GM19372 (cell line): Measurements from ENCODE around the gene MANSC4.
"Not testable (repeated sequence)": the region's sequence is repeated elsewhere in the genome, so short reads cannot be mapped to it uniquely, and the experiment has no call there.

Source experiments
- ATAC-seq: cut with Tn5 transposase; IDR thresholded peaks from one replicate; pipeline ENCODE4 v1.9.1; 2021; ENCODE audit warnings: mild to moderate bottlenecking, low read depth, moderate library complexity; ENCODE audit not compliant: unreplicated experiment

MANSC4 gene

GRCh38 chr12:27756670-27757195 lies 23.3 kb downstream of the MANSC4 start:
- ATAC-seq = no peak

DNA sequence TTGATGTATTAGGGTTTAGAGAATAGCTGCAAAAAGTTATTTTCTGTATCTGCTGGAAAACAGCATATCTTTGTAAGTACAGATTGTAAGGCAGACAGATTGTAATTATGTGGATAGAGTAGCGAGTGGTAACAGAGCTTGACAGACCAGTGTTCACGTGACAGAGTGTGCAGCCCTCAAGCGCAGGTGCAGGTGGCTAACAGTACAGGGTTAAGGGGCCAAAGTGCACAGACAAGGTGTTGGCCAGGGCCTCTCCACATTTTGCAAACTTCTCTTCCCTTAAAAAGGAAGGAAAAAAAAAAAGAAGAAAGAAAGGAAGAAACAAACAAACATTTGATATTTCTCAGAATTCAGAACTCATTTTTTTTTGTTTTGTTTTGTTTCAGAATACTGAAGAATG lies 25.2 kb downstream of the MANSC4 start:
- ATAC-seq = no peak

- ATAC-seq = no peak
These were observed 28.5 kb downstream of the MANSC4 start for GRCh38 chr12:27751386-27752047.

DNA sequence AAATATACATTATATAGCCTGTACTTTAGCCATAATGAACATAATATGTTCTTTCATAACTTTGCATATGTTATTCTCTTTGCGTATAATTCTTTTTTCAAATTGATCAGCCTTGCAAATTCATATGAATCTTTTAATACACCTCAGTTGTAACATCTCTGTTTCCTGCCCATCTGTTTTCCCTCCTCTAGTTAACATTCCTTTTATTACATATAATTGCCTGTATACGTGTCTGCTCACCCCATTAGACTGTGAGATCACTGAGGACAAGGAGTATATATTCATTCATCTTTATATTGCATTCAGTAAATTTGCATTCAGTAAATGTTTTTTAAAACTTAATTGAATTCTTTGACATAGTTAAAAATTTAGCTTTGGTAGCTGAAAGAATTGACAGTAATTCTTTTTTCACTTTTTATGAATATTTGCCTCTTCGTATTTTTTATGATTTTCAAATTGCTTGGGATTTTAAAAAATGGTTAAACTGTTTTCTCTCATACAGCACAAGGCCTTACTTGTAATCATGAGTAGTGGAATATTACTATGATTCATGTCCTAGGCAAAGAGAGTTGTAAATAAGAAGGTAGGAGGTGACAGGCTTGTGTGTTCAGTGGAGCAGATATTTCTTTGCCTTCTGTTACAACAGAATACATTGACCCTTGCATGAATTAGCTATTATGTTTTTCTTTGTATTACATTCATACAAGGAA lies 32.8 kb downstream of the MANSC4 start:
- no peak for ATAC-seq

DNA sequence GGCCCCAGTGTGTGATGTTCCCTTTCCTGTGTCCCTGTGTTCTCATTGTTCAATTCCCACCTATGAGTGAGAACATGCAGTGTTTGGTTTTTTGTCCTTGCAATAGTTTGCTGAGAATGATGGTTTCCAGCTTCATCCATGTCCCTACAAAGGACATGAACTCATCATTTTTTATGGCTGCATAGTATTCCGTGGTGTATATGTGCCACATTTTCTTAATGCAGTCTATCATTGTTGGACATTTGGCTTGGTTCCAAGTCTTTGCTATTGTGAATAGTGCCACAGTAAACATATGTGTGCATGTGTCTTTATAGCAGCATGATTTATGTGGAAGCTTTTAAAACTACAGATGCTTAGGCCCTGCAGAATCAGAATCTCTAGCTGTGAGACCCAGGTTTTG lies 34.3 kb downstream of the MANSC4 start:
- not testable (repeated sequence) for ATAC-seq

DNA sequence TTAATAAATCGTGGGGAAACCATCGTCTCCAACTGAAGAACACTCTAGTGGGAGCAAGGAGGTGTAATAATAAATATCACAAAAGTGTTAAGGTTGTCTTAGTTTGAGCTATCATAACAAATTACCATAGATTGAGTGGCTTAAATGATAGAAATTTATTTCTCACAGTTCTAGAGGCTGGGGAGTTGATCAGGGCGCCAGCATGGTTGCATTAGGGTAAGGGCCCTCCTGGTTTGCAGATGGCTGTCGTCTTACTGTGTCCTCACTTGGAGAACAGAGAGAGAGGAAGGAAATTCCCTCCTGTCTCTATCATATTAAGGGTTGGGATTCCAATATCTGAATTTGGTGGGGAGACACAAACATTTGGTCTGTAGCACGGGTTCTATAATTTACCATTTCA lies 36.4 kb downstream of the MANSC4 start:
- no peak for ATAC-seq

DNA sequence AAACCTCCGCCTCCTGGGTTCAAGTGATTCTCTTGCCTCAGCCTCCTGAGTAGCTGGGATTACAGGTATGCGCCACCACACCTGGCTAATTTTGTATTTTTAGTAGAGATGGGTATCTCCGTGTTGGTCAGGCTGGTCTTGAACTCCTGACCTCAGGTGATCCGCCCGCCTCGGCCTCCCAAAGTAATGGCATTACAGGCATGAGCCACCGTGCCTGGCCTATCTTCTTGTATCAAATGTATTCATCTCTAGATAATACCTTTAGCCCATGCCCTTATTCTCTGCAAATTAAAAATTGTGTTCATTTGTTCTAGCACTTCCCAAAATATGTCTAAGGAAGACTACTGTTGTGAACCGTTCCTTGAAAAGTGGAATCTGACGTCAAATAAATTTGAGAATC lies 45.7 kb downstream of the MANSC4 start:
- not testable (repeated sequence) for ATAC-seq

DNA sequence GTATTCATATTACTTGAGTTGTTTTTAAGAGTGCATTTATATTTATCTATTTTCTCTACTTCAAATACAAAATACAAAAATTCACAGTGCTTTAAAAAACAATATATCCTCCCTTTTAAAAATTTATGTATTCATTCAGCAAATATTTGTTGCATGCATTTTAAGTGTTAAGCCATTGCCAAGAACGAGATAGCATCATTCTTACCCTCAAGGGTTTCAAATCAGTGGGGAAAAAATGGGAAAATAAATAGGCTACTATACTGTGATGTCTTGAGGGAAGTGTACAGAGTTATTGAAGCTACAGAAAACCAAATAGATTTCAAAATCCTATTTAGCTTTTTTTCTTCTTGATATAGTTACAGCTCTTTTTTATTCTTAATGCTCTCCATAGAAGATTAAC lies 46.2 kb downstream of the MANSC4 start:
- no peak for ATAC-seq

GRCh38 chr12:27733052-27733656 lies 46.9 kb downstream of the MANSC4 start:
- peak; percentile 71 for ATAC-seq

DNA sequence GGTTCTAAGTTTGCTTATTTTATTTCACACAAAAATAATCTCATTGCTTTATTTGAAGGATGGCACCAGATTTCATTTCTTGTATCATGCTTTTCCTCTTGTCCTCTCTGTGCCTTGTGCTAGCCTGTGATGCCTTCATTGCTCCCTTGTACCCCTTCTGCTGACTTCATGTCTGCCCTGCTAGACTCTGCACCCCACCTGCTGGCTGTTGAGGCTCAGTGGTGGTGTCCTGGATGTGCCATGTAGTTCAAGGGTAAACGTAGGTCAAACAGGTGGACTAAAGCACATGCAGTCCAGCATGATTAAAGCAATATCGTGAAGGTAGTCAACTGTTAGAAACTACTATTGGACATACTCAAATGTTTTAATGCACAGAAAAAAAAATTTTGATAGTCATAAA lies 47.8 kb downstream of the MANSC4 start:
- no peak for ATAC-seq

DNA sequence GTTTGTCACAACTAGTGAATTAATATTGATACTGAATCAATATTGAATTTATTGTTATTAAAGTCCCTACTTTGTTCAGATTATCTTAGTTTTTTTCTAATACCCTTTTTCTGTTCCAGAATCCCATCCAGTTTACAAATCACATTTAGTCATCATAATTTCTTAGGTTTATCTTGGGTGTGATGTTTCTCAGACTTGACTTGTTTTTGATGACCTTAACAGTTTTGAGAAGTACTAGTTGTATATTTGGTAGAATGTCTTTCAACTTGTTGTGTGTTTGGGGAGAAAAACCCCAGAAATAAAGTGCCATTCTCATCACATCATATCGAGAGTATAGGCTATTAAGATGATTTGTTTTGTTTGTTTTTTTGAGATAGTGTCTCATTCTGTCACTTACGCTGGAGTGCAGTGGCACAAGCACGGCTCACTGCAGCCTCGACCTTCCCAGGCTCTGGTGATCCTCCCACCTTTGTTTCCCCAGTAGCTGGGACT lies 49.9 kb downstream of the MANSC4 start:
- no peak for ATAC-seq

DNA sequence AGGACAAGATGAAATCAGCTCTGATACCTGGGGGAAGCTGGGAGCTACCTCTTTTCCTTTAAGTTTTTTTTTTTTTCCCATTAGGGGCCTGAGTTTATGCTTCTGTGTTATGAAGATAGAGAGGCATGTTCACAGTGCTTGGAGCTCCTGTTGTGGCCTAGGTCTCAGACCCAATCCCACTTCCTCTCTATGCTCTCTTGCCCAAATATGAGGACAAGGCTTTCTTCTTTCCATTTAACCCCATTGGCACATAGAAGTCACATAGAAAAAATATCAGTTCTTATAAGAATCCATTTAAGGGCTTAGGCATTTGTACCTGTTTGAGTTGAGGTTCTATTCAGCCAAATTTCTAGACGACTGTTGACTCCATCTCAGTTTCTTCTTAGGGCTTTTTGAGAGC lies 56.8 kb downstream of the MANSC4 start:
- ATAC-seq = no peak
